Esophagus squamous epithelium (tissue), 4 donors: Measurements from ENCODE around the gene TRIM50.

Experiments used
- CTCF ChIP-seq, 6 experiments: fragments of 450-650 bp in 4 of 6; fragments of 200-600 bp in 2 of 6; sonication (generic) in 2 of 6; IDR thresholded peaks; one replicate each; pipeline ENCODE4 v1.5.1; 2016 to 2019; ENCODE audit warnings: antibody characterized with exemption in 6 of 6, mild to moderate bottlenecking in 4 of 6, moderate library complexity in 4 of 6
- POLR2A ChIP-seq, 4 donors: fragments of 450-650 bp; IDR thresholded peaks; one replicate each; pipeline ENCODE4 v1.6.1; 2017; ENCODE audit warnings: antibody characterized with exemption in 4 of 4, mild to moderate bottlenecking in 4 of 4, moderate library complexity in 3 of 4

DNA sequence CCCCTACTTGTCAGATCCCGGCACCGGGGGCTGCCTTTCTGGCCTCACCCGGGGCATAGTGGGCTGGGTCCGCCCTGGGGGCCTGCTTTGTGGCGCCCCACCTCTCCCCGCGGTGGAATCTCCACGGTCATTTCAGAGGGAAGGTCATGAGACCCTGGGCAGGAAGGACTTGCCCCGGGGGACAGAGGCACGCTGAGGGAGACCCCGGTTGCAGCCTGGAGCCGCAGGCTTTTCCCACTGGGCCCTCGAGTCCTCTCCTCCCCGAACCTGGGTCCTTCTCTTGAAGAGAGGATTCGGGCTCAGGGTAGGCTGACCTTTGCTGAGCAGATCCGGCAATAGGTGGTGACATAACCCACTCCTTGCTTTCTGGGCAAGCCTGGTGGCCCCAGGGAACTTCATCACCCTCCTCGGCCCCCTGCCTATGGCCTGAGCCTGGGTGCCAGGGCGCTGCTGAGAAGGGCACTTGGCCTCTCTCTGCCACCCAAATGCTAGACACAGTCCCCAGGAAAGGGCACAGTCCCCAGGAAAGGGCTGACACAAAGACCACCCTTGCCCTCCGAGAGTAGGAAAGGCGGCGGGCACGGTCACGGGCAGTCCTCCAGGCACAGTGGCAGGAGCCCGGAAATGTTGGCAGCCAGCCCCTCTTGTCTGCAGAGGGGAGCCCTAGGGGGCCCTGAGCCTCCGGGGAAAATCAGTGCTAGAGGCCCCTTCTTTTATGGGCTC, 36.3 kb upstream of the TRIM50 start:
- TF ChIP-seq CTCF (IDR thresholded peaks at IDR 0.05) (no peak), POLR2A (IDR thresholded peaks at IDR 0.05) (no peak)
